Gastrocnemius medialis (tissue), 4 donors: ENCODE results near the gene PHLDB2.

ENCODE experiments used
- POLR2A ChIP-seq, 2 donors: fragments of 450-650 bp; IDR thresholded peaks; one replicate each; pipeline ENCODE4 v1.6.1; 2017; ENCODE audit warnings: antibody characterized with exemption in 2 of 2, mild to moderate bottlenecking in 2 of 2, moderate library complexity in 2 of 2
- TF ChIP-seq, protein P1 (sequence below), 5 experiments: fragments of 450-650 bp in 3 of 5; fragments of 200-600 bp in 2 of 5; sonication (generic) in 2 of 5; IDR thresholded peaks in 4 of 5; conservative IDR thresholded peaks in 1 of 5; 1 replicate in 4 of 5; 2 replicates in 1 of 5; pipeline ENCODE4 v1.5.1; 2016 to 2019; ENCODE audit warnings: antibody characterized with exemption in 5 of 5, mild to moderate bottlenecking in 3 of 5, moderate library complexity in 3 of 5

DNA sequence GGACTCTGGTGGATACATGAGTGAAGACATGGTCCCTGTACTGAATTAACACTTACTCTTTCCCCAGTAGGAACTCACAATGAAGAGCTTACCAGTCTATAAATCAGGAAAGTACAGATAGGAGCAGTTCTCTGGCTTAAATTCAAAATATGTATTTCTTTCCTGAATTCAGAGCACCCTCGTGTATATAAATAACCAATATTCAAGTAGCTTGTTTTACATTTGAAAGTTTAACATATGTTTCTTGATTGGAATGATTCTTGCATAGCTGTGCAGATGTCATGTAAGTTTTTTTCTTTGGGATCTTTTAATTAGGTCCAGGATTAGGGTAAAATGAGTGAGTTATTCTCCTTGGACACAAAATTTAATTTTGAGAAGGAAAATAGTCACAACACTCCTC, 160.7 kb downstream of the PHLDB2 start:
- TF ChIP-seq, protein P1, sequence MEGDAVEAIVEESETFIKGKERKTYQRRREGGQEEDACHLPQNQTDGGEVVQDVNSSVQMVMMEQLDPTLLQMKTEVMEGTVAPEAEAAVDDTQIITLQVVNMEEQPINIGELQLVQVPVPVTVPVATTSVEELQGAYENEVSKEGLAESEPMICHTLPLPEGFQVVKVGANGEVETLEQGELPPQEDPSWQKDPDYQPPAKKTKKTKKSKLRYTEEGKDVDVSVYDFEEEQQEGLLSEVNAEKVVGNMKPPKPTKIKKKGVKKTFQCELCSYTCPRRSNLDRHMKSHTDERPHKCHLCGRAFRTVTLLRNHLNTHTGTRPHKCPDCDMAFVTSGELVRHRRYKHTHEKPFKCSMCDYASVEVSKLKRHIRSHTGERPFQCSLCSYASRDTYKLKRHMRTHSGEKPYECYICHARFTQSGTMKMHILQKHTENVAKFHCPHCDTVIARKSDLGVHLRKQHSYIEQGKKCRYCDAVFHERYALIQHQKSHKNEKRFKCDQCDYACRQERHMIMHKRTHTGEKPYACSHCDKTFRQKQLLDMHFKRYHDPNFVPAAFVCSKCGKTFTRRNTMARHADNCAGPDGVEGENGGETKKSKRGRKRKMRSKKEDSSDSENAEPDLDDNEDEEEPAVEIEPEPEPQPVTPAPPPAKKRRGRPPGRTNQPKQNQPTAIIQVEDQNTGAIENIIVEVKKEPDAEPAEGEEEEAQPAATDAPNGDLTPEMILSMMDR (IDR thresholded peaks at IDR 0.05 in 4 of 5, conservative IDR thresholded peaks at IDR 0.05 in 1 of 5), result no peak
- TF ChIP-seq POLR2A (IDR thresholded peaks at IDR 0.05), result no peak
